Eye (tissue), 1 donor: ENCODE data around the gene RTF1.
"Not testable (repeated sequence)": the region's sequence is repeated elsewhere in the genome, so short reads cannot be mapped to it uniquely, and the experiment has no call there.

Source experiments
- DNase-seq: peaks from one replicate; pipeline ENCODE4 v3.0.0-alpha.2; 2015

RTF1 gene

DNA sequence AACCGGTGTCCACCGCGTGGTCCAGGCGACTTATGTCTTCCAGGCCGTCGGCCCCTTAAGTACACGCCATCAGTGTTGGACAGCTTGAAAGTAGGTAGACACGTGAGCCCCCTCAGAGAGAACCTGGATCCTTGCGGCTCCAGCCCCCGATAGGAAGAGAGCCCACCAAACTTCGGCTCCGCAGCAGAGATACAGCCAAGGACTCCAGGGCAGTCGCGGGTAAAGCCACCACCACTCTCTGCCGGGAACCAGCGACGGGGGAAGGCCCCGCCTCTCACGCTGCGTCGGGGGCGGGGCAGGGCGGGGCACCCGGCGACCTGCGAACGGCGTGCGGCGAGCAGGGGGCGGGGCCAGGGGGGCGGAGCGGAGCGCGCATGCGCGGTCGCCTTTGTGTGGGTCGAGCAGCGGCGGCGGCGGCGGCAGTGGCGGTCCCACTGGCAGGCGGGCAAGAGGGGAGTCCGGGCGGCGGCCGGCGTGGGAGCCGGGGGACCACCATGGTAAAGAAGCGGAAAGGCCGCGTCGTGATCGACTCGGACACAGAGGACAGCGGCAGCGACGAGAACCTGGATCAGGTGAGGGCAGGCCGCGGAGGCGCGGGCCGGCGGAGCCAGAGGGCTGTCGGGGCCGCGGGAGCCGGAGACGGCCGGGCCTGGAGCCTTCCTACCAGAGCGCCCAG lies at the start of gene RTF1:
Gene RTF1, plus strand, starts transcription at position 354 of the 676 bp plus-strand sequence. Its CDS starts 21 bp downstream, at position 375.
- DNase-seq, result peak; percentile 98

DNA sequence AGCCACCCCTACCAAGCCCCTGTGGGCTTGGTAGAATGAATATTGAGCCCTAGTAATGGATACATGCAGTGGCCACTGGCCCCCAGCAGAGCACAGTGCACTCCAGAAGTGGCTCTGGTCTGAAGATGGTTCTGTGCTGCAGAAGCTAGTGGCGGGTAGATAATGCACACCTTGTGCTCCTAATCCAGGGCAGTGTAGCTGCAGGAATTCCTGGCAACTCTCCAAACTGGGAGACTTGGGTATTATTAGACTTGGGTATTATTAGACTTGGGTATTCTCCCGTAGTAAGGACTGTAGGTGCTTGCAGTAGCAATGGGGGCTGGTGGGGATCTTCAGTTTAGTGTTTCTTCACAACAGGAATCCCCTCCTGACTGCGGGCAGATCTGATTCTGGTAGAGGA lies 49.5 kb upstream of the RTF1 start:
- DNase-seq, result no peak

DNA sequence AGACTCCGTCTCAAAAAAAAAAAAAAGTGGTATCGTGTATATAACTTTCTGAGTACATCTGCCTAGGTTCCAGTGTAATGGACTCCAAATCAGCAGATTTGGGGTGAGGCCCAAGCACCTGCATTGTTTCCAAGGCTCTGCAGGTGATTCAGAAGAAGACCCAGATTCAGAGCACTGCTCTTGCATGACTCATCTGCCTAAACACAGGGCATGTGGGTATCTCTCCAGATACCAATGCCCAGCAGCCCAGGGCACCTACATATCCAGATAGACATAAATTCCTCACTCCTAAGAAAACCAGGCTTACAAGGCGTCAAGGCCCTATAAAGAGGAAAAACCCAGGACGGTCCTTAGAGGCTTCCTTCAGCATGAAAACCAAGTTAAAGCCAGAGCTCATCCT lies 38.9 kb upstream of the RTF1 start:
- DNase-seq, result no peak

DNA sequence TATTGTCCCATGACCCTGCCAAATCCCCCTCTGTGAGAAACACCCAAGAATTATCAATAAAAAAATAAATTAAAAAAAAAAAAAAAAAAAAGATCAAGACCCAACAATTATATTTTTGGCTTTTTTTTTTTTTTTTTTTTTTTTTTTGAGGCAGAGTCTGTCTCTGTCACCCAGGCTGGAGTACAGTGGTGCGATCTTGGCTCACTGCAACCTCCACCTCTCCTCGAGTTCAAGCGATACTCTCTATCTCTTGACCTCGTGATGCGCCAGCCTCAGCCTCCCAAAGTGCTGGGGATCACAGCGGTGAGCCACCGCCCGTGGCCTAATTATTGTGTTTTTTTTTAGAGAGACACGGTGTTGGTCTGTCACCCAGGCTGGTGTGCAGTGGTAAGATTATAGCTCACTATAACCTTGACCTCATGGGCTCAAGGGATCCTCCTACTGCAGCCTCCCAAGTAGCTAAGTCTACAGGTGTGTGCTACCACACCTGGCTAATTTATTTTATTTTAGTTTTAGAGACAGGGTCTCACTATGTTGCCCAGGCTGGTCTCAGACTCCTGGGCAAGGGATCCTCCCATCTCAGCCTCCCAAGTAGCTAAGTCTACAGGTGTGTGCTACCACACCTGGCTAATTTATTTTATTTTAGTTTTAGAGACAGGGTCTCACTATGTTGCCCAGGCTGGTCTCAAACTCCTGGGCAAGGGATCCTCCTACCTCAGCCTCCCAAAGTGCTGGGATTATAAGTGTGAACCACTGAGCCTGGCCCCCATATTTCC lies 32.7 kb upstream of the RTF1 start:
- peak; percentile 3 for DNase-seq

DNA sequence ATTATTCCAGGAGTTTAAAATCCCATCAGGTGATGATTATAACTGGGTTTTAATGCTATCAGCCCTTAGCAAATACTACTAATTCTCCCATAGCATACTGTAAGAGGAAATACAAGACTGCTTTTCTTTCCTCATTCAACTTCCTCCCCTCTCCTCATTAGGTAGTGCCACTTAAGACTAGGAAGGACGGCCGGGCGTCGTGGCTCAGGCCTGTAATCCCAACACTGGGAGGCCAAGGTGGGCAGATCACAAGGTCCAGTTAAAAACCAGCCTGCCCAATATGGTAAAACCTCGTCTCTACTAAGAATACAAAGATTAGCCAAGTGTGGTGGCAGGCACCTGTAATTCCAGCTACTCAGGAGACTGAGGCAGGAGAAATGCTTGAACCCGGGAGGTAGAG lies 29.2 kb upstream of the RTF1 start:
- no peak for DNase-seq

DNA sequence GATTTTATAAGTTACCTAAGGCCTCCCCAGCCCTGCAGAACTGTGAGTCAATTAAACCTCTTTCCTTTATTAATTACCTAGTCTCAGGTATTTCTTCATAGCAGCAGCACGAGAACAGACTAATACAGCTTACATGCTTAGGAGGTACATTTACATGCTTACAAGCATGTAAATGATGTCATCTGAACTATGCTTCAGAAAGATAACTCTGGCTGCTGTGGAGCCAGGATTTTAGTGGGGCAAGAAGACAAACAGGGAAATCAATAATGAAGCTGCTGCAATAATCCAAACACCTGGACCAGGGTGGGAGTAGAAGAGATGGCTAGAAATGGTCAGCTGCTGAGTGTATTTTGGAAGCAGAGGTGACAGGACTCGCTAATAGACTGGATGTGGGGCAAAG lies 24.2 kb upstream of the RTF1 start:
- DNase-seq, result no peak

DNA sequence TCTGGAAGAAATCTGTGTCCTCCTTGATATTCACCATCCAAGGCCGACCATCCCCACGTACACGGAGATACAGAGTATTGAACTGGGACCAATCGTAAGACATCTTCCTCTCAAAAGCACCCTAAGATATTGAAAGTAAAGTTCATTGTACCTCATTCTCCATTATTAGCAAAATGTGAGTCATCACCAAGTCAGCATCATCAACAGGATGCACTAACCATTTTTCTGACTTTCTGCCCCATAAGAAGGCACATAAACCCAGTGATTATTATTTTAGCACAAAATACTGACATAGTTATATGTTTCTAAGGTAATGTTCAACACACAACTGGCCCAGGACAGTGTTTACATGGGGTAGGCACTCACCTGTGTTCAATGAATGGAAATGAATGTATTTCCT lies 22.0 kb upstream of the RTF1 start:
- no peak for DNase-seq

DNA sequence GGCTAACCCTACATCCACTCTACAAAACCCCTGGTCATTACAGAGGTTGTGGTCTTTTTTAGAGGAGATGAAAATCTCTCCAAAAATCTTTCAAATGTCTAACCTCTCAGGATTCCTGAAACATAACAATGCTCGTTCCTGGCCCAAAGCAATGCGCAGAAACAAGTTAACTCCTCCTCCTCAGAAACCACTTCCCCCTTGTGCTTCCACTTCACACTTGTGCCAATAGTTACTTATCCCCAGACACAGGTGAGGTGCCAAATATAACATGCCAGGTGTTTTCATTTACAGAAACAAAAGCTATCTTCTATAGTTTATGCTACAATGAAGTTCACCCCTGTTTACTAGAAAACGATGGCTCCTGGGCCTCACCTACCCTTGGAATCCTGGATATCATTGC lies 20.8 kb upstream of the RTF1 start:
- DNase-seq, result no peak

DNA sequence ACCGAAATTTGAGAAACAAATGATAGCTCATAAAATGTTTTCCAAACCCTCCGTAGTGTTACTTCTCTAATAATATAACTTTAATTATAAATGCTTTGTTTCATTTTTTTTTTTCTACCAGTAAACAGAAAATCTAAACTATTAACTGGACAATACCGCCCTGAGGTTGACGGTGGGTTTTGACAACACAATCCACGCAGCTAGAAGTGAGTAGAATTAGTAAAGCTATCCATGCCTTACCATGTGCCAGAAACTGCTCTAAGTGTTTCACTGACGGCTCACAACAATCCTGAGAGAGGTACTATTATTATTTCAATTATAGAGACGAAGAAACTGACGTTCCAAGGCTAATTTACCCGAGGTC lies 15.0 kb upstream of the RTF1 start:
- no peak for DNase-seq

DNA sequence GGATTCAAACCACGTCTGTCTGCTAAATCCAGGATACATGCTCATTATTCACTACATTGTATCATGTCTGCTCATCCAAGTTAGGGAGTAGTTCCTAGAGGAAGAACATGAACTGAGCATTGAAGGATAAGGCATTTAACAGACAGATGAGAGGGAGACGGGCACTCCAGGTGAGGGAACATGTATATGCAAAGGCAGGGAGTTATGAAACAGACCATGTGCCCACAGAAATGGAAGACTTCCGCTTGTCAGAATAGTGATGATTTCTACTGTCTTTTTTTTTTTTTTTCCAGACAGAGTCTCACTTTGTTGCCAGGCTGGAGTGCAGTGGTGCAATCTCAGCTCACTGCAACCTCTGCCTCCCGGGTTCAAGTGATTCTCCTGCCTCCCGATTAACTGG lies 9.6 kb upstream of the RTF1 start:
- no peak for DNase-seq

DNA sequence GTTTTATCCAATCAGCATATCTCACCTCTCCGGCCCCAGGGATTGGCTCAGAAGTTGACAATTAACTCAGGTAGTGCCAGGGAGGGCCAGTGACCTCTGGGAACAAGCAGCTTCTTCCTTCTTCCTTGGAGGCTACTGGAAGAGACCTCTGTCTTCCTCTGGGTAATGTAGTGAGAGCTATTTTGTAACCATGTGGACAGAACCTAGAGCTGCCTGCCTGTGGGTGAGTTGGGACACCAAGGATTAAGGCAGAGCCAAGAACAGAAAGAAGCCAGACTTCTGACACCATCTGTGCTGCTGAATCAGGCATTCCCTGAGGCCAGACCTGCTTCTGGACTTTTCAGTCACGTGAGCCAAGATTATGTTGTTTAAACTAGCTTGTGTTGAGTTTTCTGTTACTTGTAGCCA lies 8.7 kb upstream of the RTF1 start:
- DNase-seq, result no peak

DNA sequence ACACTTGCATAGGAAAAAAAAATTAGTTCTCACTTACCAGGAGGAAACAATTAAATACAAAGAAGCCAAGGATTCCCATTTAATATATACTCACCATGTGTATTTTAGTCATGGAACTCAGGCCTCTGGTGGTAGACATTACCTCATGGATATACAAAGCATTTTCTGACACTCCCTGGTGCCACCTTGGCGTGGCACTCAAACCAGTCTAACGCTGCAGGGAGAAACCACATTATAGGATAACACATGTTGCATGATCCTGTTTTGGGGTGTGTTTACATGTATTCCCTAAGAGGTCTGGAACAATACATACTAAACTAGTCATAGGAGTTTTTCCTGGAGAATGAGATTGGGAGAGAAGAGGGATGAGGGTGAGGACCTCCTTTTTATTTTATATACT lies 5.9 kb upstream of the RTF1 start:
- no peak for DNase-seq

DNA sequence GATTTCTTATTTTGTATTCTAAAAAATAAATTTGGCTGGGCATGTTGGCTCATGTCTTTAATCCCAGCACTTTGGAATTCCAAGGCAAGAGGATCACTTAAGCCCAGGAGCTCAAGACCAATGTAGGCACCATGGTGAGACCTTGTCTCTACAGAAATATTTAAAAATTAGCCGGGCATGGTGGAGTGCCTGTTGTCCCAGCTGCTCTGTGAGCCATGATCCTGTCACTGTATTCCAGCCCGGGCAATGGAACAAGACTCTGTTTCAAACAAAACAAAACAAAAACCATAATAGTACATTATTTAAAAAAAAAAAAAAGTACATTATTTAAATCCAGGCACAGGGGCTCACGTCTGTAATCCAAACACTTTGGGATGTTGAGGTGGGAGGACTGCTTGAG lies 5.5 kb upstream of the RTF1 start:
- DNase-seq, result no peak

DNA sequence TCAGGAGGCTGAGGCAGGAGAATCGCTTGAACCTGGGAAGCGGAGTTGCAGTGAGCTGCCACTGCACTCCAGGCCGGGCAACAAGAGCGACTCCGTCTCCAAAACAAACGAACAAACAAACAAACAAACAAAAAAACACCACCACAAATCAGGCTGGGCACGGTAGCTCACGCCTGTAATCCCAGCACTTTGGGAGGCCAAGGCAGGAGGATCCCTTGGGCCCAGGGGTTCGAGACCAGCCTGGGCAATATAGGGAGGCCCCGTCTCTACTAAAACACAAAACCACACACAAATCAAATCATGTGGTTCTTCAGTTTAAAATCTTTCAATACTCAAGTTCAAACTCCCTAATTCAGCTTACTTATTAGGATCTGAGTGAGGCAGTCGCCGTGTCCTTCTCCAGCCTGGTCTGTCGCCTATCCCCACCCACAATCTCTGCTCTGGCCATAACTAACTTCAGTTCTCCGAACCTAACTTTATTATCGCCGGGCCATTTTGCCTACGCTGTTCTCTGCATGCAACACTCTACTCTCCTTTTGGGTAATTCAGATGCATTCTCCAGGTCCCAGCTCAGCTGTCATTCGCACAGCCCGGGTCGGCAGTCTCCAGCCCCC lies 660 bp upstream of the RTF1 start:
- no peak for DNase-seq

DNA sequence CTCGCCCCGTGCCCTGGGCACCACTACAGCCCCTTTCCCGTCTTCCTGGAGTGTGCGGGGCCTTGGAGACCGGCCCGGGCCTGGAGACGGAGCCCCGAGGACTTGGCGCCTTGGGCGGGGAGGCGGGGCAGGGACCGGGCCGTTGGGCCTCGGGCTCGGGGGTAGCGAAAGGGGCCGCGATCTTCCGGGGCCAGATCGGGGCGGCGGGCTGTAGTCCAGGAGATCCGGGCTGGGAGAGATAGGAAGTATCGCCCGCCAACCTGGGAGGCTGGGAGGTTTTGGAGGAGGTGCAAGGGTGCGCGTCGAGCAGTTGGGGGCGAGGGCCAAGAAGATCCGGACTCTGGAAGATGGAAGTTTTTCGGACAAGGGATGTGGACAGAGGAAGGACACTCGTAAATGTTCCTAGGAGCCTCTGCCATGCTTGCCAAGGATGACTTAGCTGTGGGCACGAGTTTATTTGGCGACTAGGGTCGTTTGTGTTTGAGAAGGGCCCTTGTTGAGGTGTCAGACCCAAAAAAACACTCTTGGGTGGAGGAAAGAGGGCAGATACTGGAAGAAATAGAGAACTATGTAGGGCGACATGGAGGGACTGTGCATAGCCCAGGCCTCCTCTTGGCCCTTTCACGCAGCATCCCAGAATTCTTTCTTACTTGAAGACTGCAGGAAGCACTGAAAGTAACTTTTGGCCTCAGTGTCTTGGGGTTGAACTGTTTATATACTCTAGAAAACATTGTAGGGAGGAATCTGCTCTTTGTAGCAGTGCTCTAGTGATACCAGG lies 712 bp downstream of the RTF1 start:
- no peak for DNase-seq

DNA sequence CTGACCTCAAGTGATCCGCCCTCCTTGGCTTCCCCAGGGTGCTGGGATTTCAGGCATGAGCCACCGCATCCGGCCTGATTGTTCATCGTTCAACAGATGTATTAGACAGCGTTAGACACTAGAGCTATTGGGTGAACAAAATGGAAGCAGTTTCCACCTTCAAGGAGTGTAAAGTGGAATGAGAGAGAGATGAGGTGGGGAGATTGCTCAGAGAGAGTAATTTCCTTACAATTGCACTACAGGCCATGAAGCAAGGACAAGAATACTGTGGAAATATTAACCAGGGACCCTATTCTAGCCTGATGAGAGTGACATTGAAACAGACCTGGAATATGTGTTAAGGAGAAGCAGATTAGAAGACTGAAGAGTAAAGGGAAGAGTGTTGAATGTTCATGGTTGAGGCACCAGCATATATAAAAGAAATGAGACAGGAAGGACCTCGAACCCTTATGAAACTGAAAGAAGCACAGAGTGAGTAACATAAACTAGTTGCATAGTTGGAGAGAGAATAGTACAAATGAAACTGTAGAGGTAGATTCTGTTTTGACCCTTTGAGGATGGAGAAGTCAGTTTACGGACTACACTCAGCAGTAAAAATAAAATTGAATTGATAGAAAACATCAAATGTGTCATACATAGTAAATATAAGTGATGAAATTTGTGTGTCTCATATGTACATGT lies 7.2 kb downstream of the RTF1 start:
- DNase-seq, result no peak

DNA sequence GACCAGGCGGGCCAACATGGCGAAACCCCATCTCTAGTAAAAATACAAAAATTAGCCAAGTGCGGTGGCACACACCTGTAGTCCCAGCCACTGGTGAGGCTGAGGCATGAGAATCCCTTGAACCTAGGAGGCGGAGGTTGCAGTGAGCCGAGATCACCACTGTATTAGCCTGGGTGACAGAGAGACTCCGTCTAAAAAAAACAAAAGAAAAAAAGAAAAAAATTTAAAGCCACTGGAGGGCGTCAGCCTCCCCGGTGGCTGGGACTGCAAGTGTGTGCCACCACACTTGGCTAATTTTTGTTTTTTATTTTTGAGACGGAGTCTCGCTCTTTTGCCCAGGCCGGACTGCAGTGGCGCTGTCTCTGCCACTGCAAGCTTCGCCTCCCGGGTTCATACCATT lies 7.9 kb downstream of the RTF1 start:
- no peak for DNase-seq

DNA sequence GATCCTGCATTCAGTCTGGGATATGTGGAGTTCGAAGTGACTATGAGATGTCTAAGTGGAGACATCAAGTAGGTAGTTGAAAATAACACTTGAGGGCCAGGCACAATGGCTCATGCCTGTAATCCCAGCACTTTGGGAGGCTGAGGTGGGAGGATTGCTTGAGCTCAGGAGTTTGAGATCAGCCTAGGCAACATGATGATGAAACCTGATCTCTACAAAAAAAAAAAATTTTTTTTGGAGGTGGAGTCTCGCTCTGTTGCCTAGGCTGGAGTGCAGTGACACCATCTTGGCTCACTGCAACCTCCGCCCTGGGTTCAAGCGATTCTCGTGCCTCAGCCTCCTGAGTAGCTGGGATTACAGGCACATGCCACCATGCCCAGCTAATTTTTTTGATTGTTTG lies 9.0 kb downstream of the RTF1 start:
- DNase-seq, result not testable (repeated sequence)

DNA sequence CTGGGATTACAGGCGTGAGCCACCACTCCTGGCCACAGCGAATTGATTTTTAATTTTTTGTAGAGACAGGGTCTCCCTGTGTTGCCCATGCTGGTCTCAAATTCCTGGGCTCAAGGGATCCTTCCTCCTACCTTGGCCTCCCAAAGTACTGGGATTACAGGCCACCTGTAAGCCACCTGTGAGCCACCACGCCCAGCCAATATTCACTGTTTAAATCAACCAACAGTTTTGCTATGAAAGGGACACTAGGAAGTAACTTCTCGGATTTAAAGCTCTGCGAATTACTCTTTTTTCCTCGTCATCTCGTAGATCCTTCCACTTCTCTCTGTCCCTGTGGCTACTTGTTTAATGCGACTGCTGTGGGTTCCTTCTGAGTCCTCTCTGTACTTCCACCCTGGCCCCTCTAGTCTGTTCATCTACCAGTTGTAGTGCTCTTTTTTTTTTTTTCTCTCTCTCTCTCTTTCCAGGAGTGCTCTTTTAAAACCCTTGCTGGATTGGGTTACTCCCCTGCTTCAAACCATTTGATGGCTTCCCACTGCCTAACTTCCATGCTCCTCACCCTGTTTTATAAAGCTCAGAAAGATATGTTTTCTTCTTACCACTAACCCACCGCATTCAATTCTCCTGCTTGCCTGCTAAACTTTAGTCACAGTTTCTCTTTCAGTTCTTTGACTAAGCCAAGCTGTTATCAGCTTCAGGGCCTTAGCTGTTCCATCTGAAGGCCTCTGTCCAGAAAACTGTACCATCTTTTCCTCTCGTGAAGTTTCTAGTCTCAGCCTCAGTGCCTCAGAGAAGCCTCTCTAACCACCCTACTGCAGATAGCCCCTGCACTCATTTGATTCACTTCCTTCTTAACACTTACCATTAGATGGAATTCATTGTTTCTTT lies 12.4 kb downstream of the RTF1 start:
- DNase-seq, result no peak

DNA sequence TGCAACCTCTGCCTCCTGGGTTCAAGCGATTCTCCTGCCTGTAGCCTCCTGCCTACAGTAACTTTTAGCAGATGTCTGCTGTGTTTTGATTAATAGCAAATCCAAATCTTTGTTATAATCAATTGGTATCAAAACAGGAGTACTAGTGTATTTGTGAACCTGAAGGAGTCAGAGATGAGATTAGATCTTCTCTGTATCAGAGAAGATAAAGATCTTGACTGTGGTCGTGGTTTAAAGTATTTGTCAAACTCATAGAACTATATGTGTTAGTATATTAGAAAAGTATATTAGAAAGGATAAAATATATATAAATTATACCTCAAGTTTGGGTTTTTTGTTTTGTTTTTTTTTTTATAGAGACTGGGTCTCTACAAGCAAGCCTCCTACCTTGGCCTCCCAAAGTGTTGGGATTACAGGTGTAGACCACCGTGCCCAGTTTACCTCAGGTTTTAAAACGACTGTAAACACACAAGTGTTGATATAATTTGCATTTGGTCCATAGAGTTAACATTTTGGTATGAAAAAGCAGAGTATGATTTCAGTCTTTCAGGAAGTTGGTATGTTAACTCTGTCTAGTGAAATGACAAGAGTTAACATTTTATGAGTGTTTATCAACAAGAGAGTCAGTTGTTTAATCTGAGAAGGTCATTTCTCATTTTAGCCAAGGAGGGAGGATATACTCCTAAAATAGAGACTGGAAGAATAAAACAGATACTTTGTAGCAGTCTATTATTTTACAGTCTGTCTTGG lies 18.3 kb downstream of the RTF1 start:
- DNase-seq, result no peak

DNA sequence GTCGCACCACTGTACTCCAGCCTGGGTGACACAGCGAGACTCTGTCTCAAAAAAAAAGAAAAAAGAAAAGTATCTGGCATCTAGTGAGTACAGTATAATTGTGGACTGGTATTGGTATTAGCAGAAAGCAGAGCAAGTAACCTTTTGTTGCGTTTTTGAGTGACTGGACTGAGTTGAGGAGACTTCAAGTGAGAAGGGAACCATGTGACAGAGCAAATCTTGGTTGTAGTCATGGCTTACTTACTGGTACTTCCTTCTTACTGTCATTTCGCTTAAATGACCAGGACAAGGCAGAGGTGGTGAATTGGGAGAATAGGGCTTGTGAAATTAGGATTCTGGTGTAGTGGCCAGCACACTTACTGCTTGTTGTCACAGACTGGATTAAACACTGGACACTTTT lies 20.6 kb downstream of the RTF1 start:
- DNase-seq, result no peak
